ENCODE measurements around the gene CCR3.
"Not testable (repeated sequence)": the region's sequence is repeated elsewhere in the genome, so short reads cannot be mapped to it uniquely, and the experiment has no call there.

CCR3 gene

GRCh38 chr3:46242120-46242519, at the start of gene CCR3:
TSS of gene CCR3 (plus strand) at chr3:46242460. CDS start at chr3:46265159, 22,699 bp downstream.
- no peak for DNase-seq (ENCODE audit: low spot score)

DNA sequence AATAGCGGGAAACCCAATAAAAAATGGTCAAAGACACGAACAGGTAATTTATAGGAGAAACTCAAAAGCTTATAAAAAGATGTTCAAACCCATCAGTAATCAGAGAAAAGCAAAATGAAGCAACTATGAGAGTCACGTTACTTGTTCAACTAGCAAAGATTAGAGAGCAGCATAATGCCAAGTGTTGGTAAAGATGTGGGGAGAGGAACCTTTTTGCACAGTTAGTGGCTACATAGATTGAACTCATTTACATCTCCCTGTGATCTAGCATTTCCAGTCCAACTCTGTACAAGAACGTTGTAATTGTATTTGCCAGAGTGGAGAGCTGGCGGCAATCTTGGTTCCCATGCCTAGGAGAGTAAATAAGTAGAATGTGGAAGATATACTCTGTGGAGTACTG, 49.3 kb upstream of the CCR3 start:
- DNase-seq (ENCODE audit: low spot score) = no peak

GRCh38 chr3:46193436-46193835, 48.8 kb upstream of the CCR3 start:
- DNase-seq (ENCODE audit: low spot score) = no peak

DNA sequence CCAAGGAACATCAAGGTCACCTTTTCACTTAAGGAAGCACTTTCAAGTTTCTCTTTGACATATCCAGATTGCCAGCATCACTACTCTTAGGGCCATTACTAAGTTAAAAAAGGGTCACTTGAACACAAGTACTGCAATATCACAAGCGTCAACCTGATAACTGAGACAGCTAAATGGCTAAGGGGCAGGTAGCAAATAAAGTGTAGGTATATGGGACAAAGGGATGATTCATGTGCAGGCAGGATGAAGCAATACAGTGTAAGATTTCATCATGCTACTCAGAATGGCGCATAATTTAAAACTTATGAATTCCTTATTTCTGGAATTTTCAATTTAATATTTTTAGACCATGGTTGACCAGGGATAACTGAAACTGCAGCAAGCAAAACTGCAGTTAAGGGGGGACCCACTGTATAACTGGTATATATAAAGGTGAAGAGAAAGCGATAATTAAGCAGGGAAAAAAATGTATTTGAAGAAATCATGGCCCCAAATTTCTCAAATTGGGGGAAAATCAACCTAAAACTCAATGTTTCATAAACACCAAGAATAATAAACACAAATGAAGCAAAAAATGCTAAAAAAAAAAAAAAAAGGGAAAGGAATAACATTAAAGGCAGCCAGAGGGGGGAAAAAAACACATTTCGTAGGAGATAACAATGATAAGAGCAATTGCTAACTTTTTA, 47.2 kb upstream of the CCR3 start:
- DNase-seq (ENCODE audit: low spot score) = no peak

DNA sequence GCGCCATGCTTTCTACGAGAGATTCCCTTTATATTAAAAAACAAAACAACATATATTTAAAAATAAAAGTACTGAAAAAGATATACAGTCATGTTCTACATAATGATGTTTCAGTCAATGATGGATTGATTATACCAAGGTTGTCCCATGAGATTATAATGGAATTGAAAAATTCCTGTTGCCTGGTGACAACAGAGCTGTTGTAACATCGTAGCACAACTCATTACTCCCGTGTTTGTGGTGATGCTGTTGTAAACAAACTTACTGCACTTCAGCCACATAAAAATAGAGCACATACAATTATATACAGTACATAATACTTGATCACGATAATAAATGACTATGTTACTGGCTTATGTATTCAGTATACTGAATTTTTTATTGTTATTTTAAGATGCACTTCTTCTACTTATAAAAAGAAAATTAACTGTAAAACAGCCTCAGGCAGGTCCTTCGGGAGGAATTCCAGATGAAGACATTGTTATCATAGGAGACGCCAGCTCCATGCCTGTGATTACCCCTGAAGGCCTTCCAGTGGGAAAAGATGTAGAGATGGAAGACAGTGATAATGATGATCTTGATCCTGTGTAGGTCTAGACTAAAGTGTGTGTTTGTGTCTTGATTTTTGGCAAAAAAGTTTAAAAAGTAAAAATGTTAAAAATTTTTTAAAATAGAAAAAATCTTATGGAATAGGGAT, 45.9 kb upstream of the CCR3 start:
- no peak for DNase-seq (ENCODE audit: low spot score)

- no peak for DNase-seq (ENCODE audit: low spot score)
These were observed 42.0 kb upstream of the CCR3 start for GRCh38 chr3:46200211-46200610.

DNA sequence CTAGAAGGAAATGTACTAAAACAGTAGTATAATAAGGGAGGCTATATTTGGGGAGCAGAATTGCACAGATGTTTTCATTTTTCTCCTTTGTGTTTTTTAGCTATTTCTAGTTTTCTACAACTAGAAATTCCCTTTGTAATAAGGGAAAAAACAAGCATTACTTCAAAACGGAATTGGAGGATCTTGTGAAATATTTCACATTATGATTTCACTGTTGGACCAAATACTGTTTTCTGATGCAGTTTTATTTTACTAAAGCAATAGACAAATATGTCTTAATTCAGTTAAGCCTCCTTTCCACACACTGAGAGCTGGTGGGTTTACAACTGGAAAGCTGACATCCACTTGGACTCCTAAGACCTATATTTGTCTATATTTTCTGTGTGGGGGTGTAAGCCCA, 41.5 kb upstream of the CCR3 start:
- no peak for DNase-seq (ENCODE audit: low spot score)

DNA sequence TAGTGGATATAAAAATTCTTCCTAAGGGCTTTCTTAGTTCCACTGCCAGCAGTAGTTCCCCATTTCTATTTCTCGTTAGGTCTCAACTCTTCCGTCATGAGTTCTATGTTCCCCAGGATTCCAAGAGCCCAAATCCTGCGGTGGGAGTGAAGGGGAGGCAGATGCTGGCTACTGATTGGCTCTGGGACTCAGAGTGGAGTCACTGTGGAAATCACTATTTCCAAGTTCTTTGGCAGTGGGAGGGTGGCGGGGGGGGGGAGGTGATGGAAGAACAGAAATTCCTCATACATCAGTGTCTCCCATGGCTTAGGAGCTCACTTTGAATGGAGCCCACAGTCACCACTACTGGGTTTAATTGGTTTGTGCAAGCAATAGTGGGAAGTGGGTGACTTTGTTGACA, 39.7 kb upstream of the CCR3 start:
- no peak for DNase-seq (ENCODE audit: low spot score)

- DNase-seq (ENCODE audit: low spot score) = no peak
These were observed 38.6 kb upstream of the CCR3 start for GRCh38 chr3:46203681-46204080.

- DNase-seq (ENCODE audit: low spot score) = no peak
These were observed 36.8 kb upstream of the CCR3 start for GRCh38 chr3:46205286-46205960.

- DNase-seq (ENCODE audit: low spot score) = no peak
These were observed 35.8 kb upstream of the CCR3 start for GRCh38 chr3:46206282-46207015.

DNA sequence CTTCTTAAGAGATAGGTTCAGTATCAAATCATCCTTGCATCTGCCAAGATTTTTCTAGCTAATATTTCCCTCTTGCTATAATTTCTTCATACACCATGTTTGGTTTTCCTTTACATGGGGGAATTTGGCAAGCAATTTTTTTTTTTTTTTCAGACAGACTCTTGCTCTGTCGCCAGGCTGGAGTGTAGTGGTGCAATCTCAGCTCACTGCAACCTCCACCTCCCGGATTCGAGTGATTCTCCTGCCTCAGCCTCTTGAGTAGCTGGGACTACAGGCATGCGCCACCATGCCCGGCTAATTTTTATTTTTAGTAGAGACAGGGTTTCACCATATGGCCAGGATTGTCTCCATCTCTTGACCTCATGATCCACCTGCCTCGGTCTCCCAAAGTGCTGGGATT, 34.7 kb upstream of the CCR3 start:
- not testable (repeated sequence) for DNase-seq (ENCODE audit: low spot score)

DNA sequence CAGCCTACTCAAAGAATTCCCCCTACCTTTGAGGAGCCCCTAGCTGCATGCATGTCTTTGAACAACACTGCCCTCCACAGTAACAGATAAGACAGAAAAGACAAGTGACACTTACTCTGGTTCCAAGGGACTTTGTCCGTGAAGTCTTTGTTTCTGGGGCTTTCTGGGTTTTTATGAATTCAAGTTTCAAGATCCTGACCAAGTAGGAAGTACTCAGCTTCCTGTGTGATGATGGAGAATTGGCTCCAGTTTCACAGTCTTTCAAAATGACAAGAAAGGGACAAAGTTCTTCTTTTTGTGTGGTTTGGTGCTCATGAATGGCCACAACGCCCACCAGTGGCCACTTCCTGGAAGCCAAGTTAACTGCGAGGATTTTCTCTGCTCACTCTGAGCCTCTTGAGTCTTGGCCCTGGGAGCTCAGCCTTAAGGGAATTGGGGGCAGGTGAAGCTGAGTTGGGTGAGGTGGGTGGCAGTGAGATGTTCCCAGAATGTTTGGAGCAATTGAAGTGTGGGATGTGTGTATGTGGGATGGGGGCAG, 34.0 kb upstream of the CCR3 start, which contains the start of gene CCR1:
Gene CCR1, minus strand, starts transcription at position 147 of the 538 bp plus-strand sequence. CDS start 4,000 bp downstream, outside the sequence.
- DNase-seq (ENCODE audit: low spot score) = peak; percentile 41

DNA sequence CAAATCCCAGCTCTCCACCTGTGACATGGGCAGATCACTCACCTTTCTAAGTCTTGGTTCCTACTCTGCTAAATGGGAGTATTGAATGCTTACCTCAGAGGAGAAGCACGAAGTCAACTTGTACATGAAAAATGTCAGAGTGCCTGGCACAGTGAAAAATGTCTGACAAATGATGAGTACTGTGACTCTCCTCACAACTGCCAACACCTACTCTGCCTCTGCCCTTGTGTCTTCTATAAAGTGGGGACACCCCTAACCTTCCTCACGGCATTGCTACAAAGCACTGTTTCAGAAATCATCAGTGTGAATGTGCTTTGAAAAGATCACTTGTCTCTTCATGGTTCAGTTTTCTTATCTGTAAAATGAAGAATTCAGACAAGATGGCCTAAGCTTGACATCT, 33.2 kb upstream of the CCR3 start:
- DNase-seq (ENCODE audit: low spot score) = no peak

- no peak for DNase-seq (ENCODE audit: low spot score)
These were observed 32.4 kb upstream of the CCR3 start for GRCh38 chr3:46209746-46210470.

DNA sequence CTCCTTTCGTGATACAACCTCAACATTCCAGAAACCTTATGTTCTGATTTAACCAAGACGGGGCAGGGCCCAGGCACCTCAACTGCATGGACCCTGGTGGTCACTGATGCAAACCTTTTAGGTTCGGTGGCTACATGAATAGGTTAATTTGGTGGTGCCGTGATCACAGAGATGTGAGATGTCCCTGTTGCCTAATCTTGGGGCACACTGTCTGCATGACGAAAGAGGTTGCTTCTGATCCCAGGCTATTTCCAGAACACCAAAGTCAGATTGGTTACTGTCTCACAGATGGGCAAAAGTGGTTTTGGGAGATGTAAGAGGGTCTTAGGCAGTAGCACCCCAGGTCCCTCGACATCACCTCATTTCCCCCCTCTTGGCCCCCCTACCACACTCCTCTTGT, 30.2 kb upstream of the CCR3 start:
- no peak for DNase-seq (ENCODE audit: low spot score)

DNA sequence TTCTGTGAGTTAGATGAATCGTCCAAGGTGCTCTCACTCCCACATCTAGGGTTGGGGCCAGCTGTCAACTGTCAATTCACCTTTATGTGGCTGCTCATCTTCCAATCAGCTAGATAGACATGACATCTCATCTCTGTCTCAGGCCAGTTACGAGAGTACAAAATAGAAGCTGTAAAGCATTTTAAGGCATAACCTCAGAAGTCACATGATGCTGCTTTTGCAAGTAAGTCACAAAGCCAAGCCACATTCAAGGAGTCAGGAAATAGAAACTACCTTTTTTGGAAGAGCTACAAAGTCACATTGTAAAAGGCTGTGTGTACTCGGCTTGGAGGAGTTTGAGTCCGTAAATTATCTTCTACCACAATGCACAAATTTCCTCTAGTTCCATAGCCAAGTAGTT, 29.1 kb upstream of the CCR3 start:
- DNase-seq (ENCODE audit: low spot score) = no peak

- DNase-seq (ENCODE audit: low spot score) = no peak
These were observed 27.4 kb upstream of the CCR3 start for GRCh38 chr3:46214751-46215352.

- DNase-seq (ENCODE audit: low spot score) = no peak
These were observed 26.3 kb upstream of the CCR3 start for GRCh38 chr3:46215810-46216414.

DNA sequence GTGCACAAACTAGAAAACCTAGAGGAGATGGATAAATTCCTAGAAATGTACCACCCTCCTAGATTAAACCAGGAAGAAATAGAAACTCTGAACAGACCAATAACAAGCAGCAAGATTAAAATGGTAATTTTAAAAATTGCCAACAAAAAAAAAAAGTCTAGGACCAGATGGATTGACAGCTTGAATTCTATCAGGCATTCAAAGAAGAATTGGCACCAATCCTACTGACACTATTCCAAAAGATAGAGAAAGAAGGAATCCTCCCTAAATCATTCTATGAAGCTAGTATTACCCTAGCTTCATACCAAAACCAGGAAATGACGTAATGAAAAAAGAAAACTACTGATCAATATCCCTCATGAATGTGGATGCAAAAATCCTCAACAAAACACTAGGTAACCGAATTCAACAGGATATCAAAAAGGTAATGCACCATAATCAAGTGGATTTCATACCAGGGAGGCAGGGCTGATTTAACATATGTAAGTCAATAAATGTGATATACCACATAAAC, 24.0 kb upstream of the CCR3 start:
- DNase-seq (ENCODE audit: low spot score) = no peak

Data from HuH-7.5 (cell line).